Tibial nerve (tissue), 3 donors: ENCODE data around the gene C1GALT1C1L.

Source experiments
- CTCF ChIP-seq, 5 experiments: fragments of 200-600 bp in 3 of 5; fragments of 450-650 bp in 2 of 5; sonication (generic) in 3 of 5; IDR thresholded peaks; one replicate each; pipeline ENCODE4 v1.5.1; 2016 to 2019; ENCODE audit warnings: antibody characterized with exemption in 5 of 5, mild to moderate bottlenecking in 3 of 5, moderate library complexity in 2 of 5
- POLR2A ChIP-seq, 2 donors: fragments of 450-650 bp; IDR thresholded peaks; one replicate each; pipeline ENCODE4 v1.6.1; 2017; ENCODE audit warnings: antibody characterized with exemption in 2 of 2, mild to moderate bottlenecking in 2 of 2, moderate library complexity in 2 of 2

GRCh38 chr2:43724728-43725526, 48.7 kb upstream of the C1GALT1C1L start:
- no peak for TF ChIP-seq CTCF (IDR thresholded peaks at IDR 0.05)
- TF ChIP-seq POLR2A (IDR thresholded peaks at IDR 0.05), result no peak
